Esophagus muscularis mucosa (tissue), 4 donors: ENCODE data around the gene MAP3K3. TPM values are rescaled to one million over a fixed set of nuclear protein-coding genes. Genes with fewer than 3 reads are reported as not detected.

Experiments
- DNase-seq: peaks from one replicate; pipeline ENCODE4 v3.0.0-alpha.2; 2017; ENCODE audit errors: extremely low spot score
- H3K27ac ChIP-seq, 4 donors: fragments of 200-600 bp; sonication (generic); replicated peaks in 1 of 4; 1 replicate in 3 of 4; 2 replicates in 1 of 4; pipeline ENCODE4 v1.5.1; 2016 to 2019; ENCODE audit warnings: mild to moderate bottlenecking in 1 of 4
- H3K27me3 ChIP-seq, 4 donors: fragments of 200-600 bp; sonication (generic); one replicate each; pipeline versions ENCODE4 v1.5.1 to v1.6.0; 2016 to 2019
- H3K36me3 ChIP-seq, 4 donors: fragments of 200-600 bp; sonication (generic); one replicate each; pipeline ENCODE4 v1.5.1; 2016 to 2019
- H3K4me1 ChIP-seq, 4 donors: fragments of 200-600 bp; sonication (generic); one replicate each; pipeline ENCODE4 v1.5.1; 2016 to 2019
- H3K4me3 ChIP-seq, 4 donors: fragments of 200-600 bp; sonication (generic); 1 replicate in 2 of 4; 2 replicates in 2 of 4; pipeline ENCODE4 v1.5.1; 2016 to 2019; ENCODE audit warnings: mild to moderate bottlenecking in 4 of 4, moderate library complexity in 1 of 4
- H3K9me3 ChIP-seq, 4 donors: fragments of 200-600 bp; sonication (generic); 1 replicate in 3 of 4; 2 replicates in 1 of 4; pipeline ENCODE4 v1.5.1; 2016 to 2019
- EP300 ChIP-seq: sonication (generic); formaldehyde crosslinking; IDR thresholded peaks from one replicate; pipeline ENCODE4 v1.6.1; 2017; ENCODE audit warnings: antibody characterized with exemption
- POLR2A ChIP-seq: fragments of 450-650 bp; IDR thresholded peaks from one replicate; pipeline ENCODE4 v1.6.1; 2017; ENCODE audit warnings: antibody characterized with exemption, moderate library complexity, mild to moderate bottlenecking, low read depth
- POLR2AphosphoS5 ChIP-seq, 2 donors: sonication (generic); formaldehyde crosslinking; IDR thresholded peaks; one replicate each; pipeline ENCODE4 v1.6.1; 2017; ENCODE audit warnings: antibody characterized with exemption in 2 of 2
- WGBS: methylation state at CpG from one replicate; pipeline ENCODE4 v1.1.5; 2018; 5-methylcytosine and 5-hydroxymethylcytosine counted together
- intact Hi-C: fragments of 100-400 bp; cut with DNase I; formaldehyde crosslinking; loops from one replicate; pipeline ENCODE4 v1.15.1; 2023
- total RNA-seq, 4 donors: library from RNA; depleted of rRNA; stranded (reverse); fragments of >200 nt; gene quantifications; one replicate each; pipeline versions ENCODE4 v1.1.0 to v1.2.1, GENCODE V29; 2016
- TF ChIP-seq, protein P1 (sequence below), 3 experiments: fragments of 200-600 bp in 2 of 3; fragments of 450-650 bp in 1 of 3; sonication (generic) in 2 of 3; IDR thresholded peaks; one replicate each; pipeline ENCODE4 v1.5.1; 2017 to 2019; ENCODE audit warnings: antibody characterized with exemption in 3 of 3, mild to moderate bottlenecking in 2 of 3, moderate library complexity in 1 of 3

The MAP3K3 gene
- total RNA-seq, 4 donors from 2014 or later = 67.7 to 132 (median 86.6) TPM

DNA sequence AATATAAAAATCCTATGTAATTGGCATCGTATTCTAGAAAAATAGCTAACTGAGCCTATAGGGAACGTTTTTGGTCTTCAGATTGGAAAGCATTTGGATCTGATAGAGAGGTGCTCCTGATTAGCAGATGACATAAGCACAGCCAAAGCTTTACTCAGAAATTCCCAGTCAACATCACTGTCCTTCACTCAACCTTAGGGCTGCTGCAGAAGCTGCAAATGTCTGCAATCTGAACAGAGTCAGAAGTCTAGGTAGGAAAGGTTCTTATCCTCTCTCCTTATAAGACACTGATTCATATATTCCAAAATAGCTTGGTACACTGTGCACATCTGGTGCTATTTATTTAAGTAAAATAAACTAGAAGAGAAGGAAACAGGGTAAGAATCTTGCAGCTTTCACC, 100.2 kb downstream of the MAP3K3 start:
- H3K4me1 ChIP-seq = peaks cover 0 to 11% (median 0%) of the 10 kb centered on the region in 4 donors
- TF ChIP-seq POLR2A (no peak), POLR2AphosphoS5 (IDR thresholded peaks at IDR 0.05) (no peak), EP300 (no peak)
- TF ChIP-seq, protein P1, sequence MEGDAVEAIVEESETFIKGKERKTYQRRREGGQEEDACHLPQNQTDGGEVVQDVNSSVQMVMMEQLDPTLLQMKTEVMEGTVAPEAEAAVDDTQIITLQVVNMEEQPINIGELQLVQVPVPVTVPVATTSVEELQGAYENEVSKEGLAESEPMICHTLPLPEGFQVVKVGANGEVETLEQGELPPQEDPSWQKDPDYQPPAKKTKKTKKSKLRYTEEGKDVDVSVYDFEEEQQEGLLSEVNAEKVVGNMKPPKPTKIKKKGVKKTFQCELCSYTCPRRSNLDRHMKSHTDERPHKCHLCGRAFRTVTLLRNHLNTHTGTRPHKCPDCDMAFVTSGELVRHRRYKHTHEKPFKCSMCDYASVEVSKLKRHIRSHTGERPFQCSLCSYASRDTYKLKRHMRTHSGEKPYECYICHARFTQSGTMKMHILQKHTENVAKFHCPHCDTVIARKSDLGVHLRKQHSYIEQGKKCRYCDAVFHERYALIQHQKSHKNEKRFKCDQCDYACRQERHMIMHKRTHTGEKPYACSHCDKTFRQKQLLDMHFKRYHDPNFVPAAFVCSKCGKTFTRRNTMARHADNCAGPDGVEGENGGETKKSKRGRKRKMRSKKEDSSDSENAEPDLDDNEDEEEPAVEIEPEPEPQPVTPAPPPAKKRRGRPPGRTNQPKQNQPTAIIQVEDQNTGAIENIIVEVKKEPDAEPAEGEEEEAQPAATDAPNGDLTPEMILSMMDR (IDR thresholded peaks at IDR 0.05) = no peak
- no peak overlapping the region for H3K27ac ChIP-seq
- no peaks in the 10 kb centered on the region for H3K27me3 ChIP-seq
- no peak overlapping the region for H3K4me3 ChIP-seq
- no peak for DNase-seq
- WGBS = 71% methylated on average over 2 of the region's 2 CpGs
- H3K9me3 ChIP-seq = no peaks in the 10 kb centered on the region
- H3K36me3 ChIP-seq = peaks cover 11 to 64% (median 31%) of the 10 kb centered on the region in 4 donors
- intact Hi-C loops = no loop called here

DNA sequence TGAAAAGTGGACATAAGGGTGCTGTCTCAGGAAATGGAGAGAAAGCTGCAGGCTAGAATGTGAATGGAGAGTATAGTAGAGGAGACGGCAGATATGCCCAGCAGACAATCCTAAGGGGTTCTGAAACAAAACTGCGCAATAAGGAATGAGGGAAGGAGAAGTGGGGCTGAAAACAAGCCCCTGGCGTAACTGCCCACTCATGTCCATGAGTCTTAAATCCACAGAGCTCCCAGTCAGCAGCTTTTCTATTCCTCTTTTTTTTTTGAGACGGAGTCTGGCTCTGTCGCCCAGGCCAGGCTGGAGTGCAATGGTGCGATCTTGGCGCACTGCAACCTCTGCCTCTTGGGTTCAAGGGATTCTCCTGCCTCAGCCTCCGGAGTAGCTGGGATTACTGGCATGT, 113.5 kb downstream of the MAP3K3 start:
- peaks cover 0 to 4% (median 2%) of the 10 kb centered on the region in 4 donors for H3K36me3 ChIP-seq
- DNase-seq = no peak
- no peaks in the 10 kb centered on the region for H3K9me3 ChIP-seq
- intact Hi-C loops = no loop called here
- TF ChIP-seq, protein P1 (IDR thresholded peaks at IDR 0.05) = no peak
- TF ChIP-seq POLR2AphosphoS5 (IDR thresholded peaks at IDR 0.05) (no peak), POLR2A (no peak), EP300 (no peak)
- H3K4me3 ChIP-seq = no peak overlapping the region
- peaks cover 7 to 11% (median 7%) of the 10 kb centered on the region in 4 donors for H3K4me1 ChIP-seq
- no peak overlapping the region for H3K27ac ChIP-seq
- 96% methylated on average over 8 of the region's 8 CpGs for WGBS
- H3K27me3 ChIP-seq = no peaks in the 10 kb centered on the region

DNA sequence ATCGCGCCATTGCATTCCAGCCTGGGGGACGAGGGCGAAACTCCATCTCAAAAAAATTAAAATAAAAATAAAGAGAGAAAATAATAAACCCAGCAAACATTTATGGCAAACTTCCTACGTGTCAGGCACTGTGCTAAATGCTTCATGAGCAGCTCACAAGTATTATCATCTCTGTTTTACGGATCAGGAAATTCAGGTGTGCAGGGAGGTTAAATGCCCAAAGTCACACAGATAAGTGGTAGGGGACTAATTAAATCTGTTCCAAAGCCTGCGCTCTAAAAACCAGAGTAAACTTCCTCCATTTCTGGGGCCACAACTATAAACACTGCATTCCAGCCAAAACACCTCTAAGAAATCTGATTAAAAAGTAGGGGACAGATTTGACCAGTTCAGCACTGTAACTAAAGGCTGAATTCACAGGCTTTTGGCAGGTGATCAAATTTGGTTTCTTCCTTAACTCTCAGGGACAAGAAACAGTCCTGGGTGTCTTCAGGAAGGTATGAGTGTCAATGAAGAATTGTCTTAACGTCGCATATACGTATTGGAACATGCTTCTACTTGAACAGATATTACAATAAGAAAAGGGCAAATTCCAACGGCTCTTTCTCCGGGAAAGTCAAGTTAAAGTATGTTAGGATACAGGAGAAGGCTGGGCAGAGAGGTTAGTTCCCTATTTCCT, 118.4 kb downstream of the MAP3K3 start:
- Histone ChIP-seq H3K4me3 (peak overlapping the region; percentile 75 to 91 (median 88)), H3K4me1 (peaks cover 15 to 29% (median 18%) of the 10 kb centered on the region in 4 donors), H3K27ac (peak overlapping the region; percentile 90 to 99 (median 94)), H3K27me3 (no peaks in the 10 kb centered on the region), H3K36me3 (peaks cover 0 to 14% (median 3%) of the 10 kb centered on the region in 4 donors), H3K9me3 (no peaks in the 10 kb centered on the region)
- TF ChIP-seq EP300 (no peak), POLR2AphosphoS5 (IDR thresholded peaks at IDR 0.05) (no peak), POLR2A (no peak)
- TF ChIP-seq, protein P1 (IDR thresholded peaks at IDR 0.05) = no peak
- DNase-seq = no peak
- intact Hi-C loops = loop anchor here (5.0 kb wide), 1 partner anchor 37 kb away; no protein-coding TSS in a partner anchor
- 42% methylated on average over 12 of the region's 12 CpGs for whole genome bisulfite sequencing

DNA sequence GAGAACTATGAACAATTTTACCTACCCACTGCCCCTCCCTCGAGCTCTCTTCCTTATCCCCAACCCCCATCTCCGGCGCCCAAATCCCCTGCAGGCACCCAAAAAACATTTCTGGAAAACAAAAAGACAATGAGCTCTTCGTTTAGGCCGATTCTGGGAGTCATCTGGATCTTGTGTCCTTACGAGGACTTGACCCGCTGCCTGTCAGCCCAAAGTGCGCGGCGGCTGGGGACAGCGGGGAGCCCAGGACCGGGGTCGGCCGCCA, 118.9 kb downstream of the MAP3K3 start:
- Histone ChIP-seq H3K4me1 (peaks cover 15 to 29% (median 18%) of the 10 kb centered on the region in 4 donors), H3K27ac (peak overlapping the region; percentile 90 to 99 (median 94)), H3K9me3 (no peaks in the 10 kb centered on the region), H3K4me3 (peak overlapping the region; percentile 75 to 91 (median 88)), H3K27me3 (no peaks in the 10 kb centered on the region), H3K36me3 (peaks cover 0 to 18% (median 8%) of the 10 kb centered on the region in 4 donors)
- intact Hi-C loops = loop anchor here (5.0 kb wide), 1 partner anchor 36 kb away; no protein-coding TSS in a partner anchor
- WGBS = 1% methylated on average over 14 of the region's 14 CpGs
- DNase-seq = no peak
- TF ChIP-seq POLR2AphosphoS5 (IDR thresholded peaks at IDR 0.05) (no peak), POLR2A (no peak), EP300 (no peak)
- TF ChIP-seq, protein P1 (IDR thresholded peaks at IDR 0.05) = no peak
